GM12878 (cell line): ENCODE data around the gene CDX1. TPM values are rescaled to one million over a fixed set of nuclear protein-coding genes. Genes with fewer than 3 reads are reported as not detected.

Source experiments
- ATAC-seq: fragments of 200-7000 bp; cut with Tn5 transposase; 3 replicates; pipeline ENCODE4 v1.9.1; 2020; ENCODE audit warnings: mild to moderate bottlenecking, moderate library complexity
- BruUV-seq: library from RNA; stranded (reverse); fragments of 400-500 nt; replicated peaks from 2 replicates; lab custom pipeline; 2021; lab: Mats Ljungman, UMichigan
- CTCF ChIA-PET: fragments of 300-600 bp; sonication (Branson Sonifier 250); formaldehyde crosslinking; extraction: SDS; loops from one replicate; lab custom pipeline; 2021; ENCODE audit warnings: inconsistent platforms; lab: Yijun Ruan, JAX
- POLR2A ChIA-PET: fragments of 350-600 bp; formaldehyde crosslinking; extraction: SDS; loops from one replicate; lab custom pipeline; 2021; ENCODE audit warnings: inconsistent platforms; lab: Charles Lee
- RAD21 ChIA-PET: fragments of 300-600 bp; sonication (Branson Sonifier 250); formaldehyde crosslinking; loops from one replicate; lab custom pipeline; 2023; ENCODE audit warnings: antibody characterized with exemption; ENCODE audit not compliant: unreplicated experiment; lab: Charles Lee
- SMC1A ChIA-PET: fragments of 300-600 bp; sonication (Branson Sonifier 250); formaldehyde crosslinking; loops from one replicate; lab custom pipeline; 2023; ENCODE audit not compliant: unreplicated experiment, uncharacterized antibody; lab: Charles Lee
- DNase-seq: peaks from one replicate; pipeline ENCODE4 v3.0.0-alpha.2; 2011; ENCODE audit warnings: low read depth, low spot score
- FAIRE-seq: peaks from 3 replicates; lab custom pipeline; 2011; peaks lifted over from hg19 to GRCh38; lab: Jason Lieb, UNC
- H2AFZ ChIP-seq: 2 replicates; pipeline ENCODE4 v1.6.0; 2011; ENCODE audit warnings: low read depth, low read length, control low read depth; ENCODE audit not compliant: control insufficient read depth
- H3K27ac ChIP-seq: 2 replicates; pipeline ENCODE4 v1.5.1; 2011; ENCODE audit warnings: control low read depth; ENCODE audit not compliant: control insufficient read depth, insufficient read depth
- H3K27me3 ChIP-seq, 2 experiments: replicated peaks in 1 of 2; 2 replicates each; pipeline versions ENCODE4 v1.6.0 to v1.6.1; 2011; ENCODE audit warnings: low read length in 1 of 2; ENCODE audit not compliant: control insufficient read depth in 2 of 2, insufficient read depth in 2 of 2
- H3K36me3 ChIP-seq, 2 experiments: 2 replicates each; pipeline ENCODE4 v1.5.1; 2011; ENCODE audit warnings: low read length in 1 of 2; ENCODE audit not compliant: control insufficient read depth in 2 of 2, insufficient read depth in 2 of 2
- H3K4me1 ChIP-seq: 2 replicates; pipeline ENCODE4 v1.6.1; 2011; ENCODE audit warnings: mild to moderate bottlenecking, low read length, moderate library complexity, mixed read lengths; ENCODE audit not compliant: control insufficient read depth, insufficient read depth
- H3K4me2 ChIP-seq: 2 replicates; pipeline ENCODE4 v1.6.0; 2011; ENCODE audit warnings: control low read depth; ENCODE audit not compliant: control insufficient read depth, insufficient read depth
- H3K4me3 ChIP-seq: fragments of 200-600 bp; sonication (generic); 2 replicates; pipeline ENCODE4 v1.5.1; 2016
- H3K79me2 ChIP-seq: 2 replicates; pipeline ENCODE4 v1.6.0; 2011; ENCODE audit warnings: low read length; ENCODE audit not compliant: control insufficient read depth, insufficient read depth
- H3K9ac ChIP-seq: 2 replicates; pipeline ENCODE4 v1.8.0; 2011; ENCODE audit warnings: low read length, control low read depth, mixed read lengths; ENCODE audit not compliant: control insufficient read depth, insufficient read depth
- H3K9me3 ChIP-seq: replicated peaks from 3 replicates; pipeline ENCODE4 v1.5.1; 2011; ENCODE audit warnings: mild to moderate bottlenecking, low read length; ENCODE audit not compliant: control insufficient read depth, insufficient read depth
- H4K20me1 ChIP-seq: 2 replicates; pipeline ENCODE4 v1.6.0; 2011; ENCODE audit not compliant: control insufficient read depth, insufficient read depth
- FOXM1 ChIP-seq: IDR thresholded peaks from 2 replicates; pipeline ENCODE4 v1.6.1; 2012; ENCODE audit warnings: low read depth, mild to moderate bottlenecking, inconsistent platforms, low read length, moderate library complexity
- KLF5 ChIP-seq: fragments of 450-650 bp; IDR thresholded peaks from 2 replicates; pipeline ENCODE4 v1.6.1; 2014; ENCODE audit warnings: mild to moderate bottlenecking; ENCODE audit not compliant: partially characterized antibody
- MTA2 ChIP-seq: fragments of 450-650 bp; IDR thresholded peaks from 2 replicates; pipeline ENCODE4 v1.6.1; 2016; ENCODE audit warnings: low read depth, mild to moderate bottlenecking, moderate library complexity
- RFX5 ChIP-seq: IDR thresholded peaks from 2 replicates; pipeline ENCODE4 v1.6.1; 2011; ENCODE audit warnings: low read depth, low read length, improper control_type of control experiment
- SMAD1 ChIP-seq: fragments of 450-650 bp; IDR thresholded peaks from 2 replicates; pipeline ENCODE4 v1.6.1; 2018; ENCODE audit warnings: mild to moderate bottlenecking, low read depth; ENCODE audit not compliant: partially characterized antibody
- STAT1 ChIP-seq: fragments of 450-650 bp; conservative IDR thresholded peaks from 2 replicates; pipeline ENCODE4 v1.6.1; 2014; ENCODE audit warnings: antibody characterized with exemption, mild to moderate bottlenecking
- SUPT20H ChIP-seq: IDR thresholded peaks from 2 replicates; pipeline ENCODE4 v1.6.1; 2011; ENCODE audit warnings: low read depth, mild to moderate bottlenecking, low read length, moderate library complexity, borderline replicate concordance; ENCODE audit not compliant: control insufficient read depth
- WGBS: methylation state at CpG from one replicate; pipeline ENCODE4 v1.1.6; 2016; ENCODE audit warnings: low lambda C conversion rate; ENCODE audit not compliant: insufficient replicate concordance, insufficient coverage; ENCODE audit errors: missing lambda C conversion rate; 5-methylcytosine and 5-hydroxymethylcytosine counted together
- in situ Hi-C: fragments of 300-500 bp; cut with MboI; formaldehyde crosslinking; loops from 9 replicates; pipeline ENCODE4 v1.14.3; 2018; ENCODE audit warnings: mixed read lengths
- intact Hi-C: fragments of 100-400 bp; cut with micrococcal nuclease; formaldehyde crosslinking; loops from one replicate; pipeline ENCODE4 v1.14.2; 2022; ENCODE audit not compliant: unreplicated experiment
- polyA plus RNA-seq, 11 experiments: library from polyadenylated mRNA; depleted of rRNA in 4 of 11; unstranded in 6 of 11; stranded (reverse) in 5 of 11; fragments of >200 nt; fragmentation: Nextera tagmentation in 4 of 11; fragmentation: Illumina TruSeq in 1 of 11; extraction: Ambion mirVana in 4 of 11; extraction: Trizol in 1 of 11; gene quantifications; 1 replicate in 1 of 11; 2 replicates in 10 of 11; pipeline versions ENCODE4 v1.2.1 to v1.2.3, GENCODE V29; 2011 to 2016; ENCODE audit warnings: inconsistent platforms in 2 of 11, missing spikeins in 2 of 11, low read depth in 1 of 11
- total RNA-seq, 4 experiments: library from RNA; depleted of rRNA in 3 of 4; stranded (reverse); fragments of >200 nt in 3 of 4; fragmentation: Illumina TruSeq in 1 of 4; extraction: Trizol in 1 of 4; gene quantifications; 2 replicates each; pipeline versions ENCODE4 v1.2.1 to v1.2.3, GENCODE V29; 2013 to 2021
- TF ChIP-seq, protein P1 (sequence below): IDR thresholded peaks from 2 replicates; pipeline ENCODE4 v1.6.1; 2011; ENCODE audit warnings: low read depth, low read length, improper control_type of control experiment, borderline replicate concordance

CDX1 gene
- total and polyA plus RNA-seq, 10 of the 15 experiments (the other 5 are each of a cell fraction or from before 2014, with no cell fraction given) = not detected

DNA sequence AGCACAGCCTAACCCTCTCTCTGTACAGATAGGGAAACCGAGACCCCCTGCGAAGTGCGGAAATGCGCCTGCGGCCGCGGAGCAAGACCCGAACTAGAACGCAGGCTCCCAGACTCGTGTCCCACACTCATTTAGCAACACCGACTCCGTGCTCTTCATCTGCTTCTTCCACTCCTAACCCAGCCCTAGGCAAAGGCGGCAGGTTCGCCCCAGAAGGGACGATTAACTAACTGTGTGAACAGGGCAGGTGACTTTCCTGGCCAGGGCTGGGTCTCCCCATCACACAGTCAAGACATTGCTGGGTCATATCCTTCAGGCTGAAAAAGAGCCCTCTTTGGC is 903 bp downstream of the CDX1 start:
- intact Hi-C loops (no loop called here), in situ Hi-C loops (no loop called here)
- Histone ChIP-seq H4K20me1 (no peaks in the 10 kb centered on the region), H3K27ac (no peak overlapping the region), H3K4me2 (no peak overlapping the region), H3K79me2 (no peaks in the 10 kb centered on the region), H2AFZ (no peak overlapping the region), H3K9ac (no peak overlapping the region), H3K36me3 (no peaks in the 10 kb centered on the region), H3K9me3 (no peaks in the 10 kb centered on the region), H3K4me3 (no peak overlapping the region), H3K4me1 (no peaks in the 10 kb centered on the region), H3K27me3 (no peaks in the 10 kb centered on the region; a peak in 2 of 4 replicates)
- ChIA-PET CTCF (no interaction called here), SMC1A (no interaction called here), POLR2A (no interaction called here), RAD21 (no interaction called here)
- ATAC-seq (no peak), FAIRE-seq (no peak), DNase-seq (no peak)
- WGBS = 78% methylated on average over 15 of the region's 15 CpGs
- no TSS peak for BruUV-seq
- TF ChIP-seq SUPT20H = no peak

DNA sequence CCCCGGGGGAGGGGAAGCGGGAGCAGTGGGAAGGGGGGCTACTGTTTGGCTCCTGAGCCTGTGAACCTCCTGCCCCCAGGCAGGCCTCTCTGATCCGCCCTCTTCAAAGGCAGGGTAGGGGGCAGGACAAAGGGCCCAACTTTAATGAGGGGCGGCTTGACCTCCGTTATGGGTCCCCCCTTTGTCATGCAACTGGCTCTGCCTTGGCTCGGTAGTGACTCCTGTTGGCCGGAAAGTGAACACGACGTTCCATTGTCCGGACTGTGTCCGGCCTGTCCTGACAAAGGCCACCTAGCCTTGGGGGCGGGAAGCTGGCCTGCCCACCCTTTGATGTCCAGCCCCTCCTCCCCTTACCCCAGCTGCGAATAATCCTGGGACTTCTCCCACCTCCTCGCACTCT is 1.3 kb downstream of the CDX1 start:
- DNase-seq (no peak), FAIRE-seq (no peak), ATAC-seq (no peak)
- no TSS peak for BruUV-seq
- Histone ChIP-seq H3K9me3 (no peaks in the 10 kb centered on the region), H3K4me2 (no peak overlapping the region), H3K27ac (no peak overlapping the region), H3K4me3 (no peak overlapping the region), H2AFZ (no peak overlapping the region), H3K79me2 (no peaks in the 10 kb centered on the region), H3K9ac (no peak overlapping the region), H3K4me1 (no peaks in the 10 kb centered on the region), H3K27me3 (no peaks in the 10 kb centered on the region; a peak in 2 of 4 replicates), H3K36me3 (no peaks in the 10 kb centered on the region), H4K20me1 (no peaks in the 10 kb centered on the region)
- POLR2A ChIA-PET = no interaction called here
- WGBS = 71% methylated on average over 11 of the region's 14 CpGs
- RAD21 ChIA-PET = no interaction called here
- intact Hi-C loops (no loop called here), in situ Hi-C loops (no loop called here)
- SMC1A ChIA-PET = interaction anchor here (1.1 kb wide), 1 partner anchor 51 kb away, joined by 3 read pairs; no protein-coding TSS in a partner anchor
- CTCF ChIA-PET = interaction anchor here (0.6 to 1.1 kb wide), 3 partner anchors 12 to 182 kb away, joined by 3 read pairs; partner anchors contain the start of gene PDGFRB
- TF ChIP-seq, protein P1, sequence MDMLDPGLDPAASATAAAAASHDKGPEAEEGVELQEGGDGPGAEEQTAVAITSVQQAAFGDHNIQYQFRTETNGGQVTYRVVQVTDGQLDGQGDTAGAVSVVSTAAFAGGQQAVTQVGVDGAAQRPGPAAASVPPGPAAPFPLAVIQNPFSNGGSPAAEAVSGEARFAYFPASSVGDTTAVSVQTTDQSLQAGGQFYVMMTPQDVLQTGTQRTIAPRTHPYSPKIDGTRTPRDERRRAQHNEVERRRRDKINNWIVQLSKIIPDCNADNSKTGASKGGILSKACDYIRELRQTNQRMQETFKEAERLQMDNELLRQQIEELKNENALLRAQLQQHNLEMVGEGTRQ = no peak
- no peak for TF ChIP-seq RFX5
- TF ChIP-seq STAT1 = no peak
- TF ChIP-seq SMAD1 = no peak
- TF ChIP-seq FOXM1 = no peak
- TF ChIP-seq KLF5 = no peak
- TF ChIP-seq MTA2 = no peak
